SH-SY5Y (cell line): ENCODE results near the gene HOXA1.

Experiments
- GATA2 ChIP-seq: IDR thresholded peaks from 2 replicates; pipeline ENCODE4 v1.6.1; 2011; ENCODE audit warnings: mild to moderate bottlenecking, low read depth, low read length
- GATA3 ChIP-seq: IDR thresholded peaks from 2 replicates; pipeline ENCODE4 v1.6.1; 2011; ENCODE audit warnings: low read depth, mild to moderate bottlenecking, low read length, moderate library complexity

GRCh38 chr7:27106901-27107240 lies 11.1 kb upstream of the HOXA1 start:
- TF ChIP-seq GATA2 (no peak), GATA3 (no peak)
